CD4-positive, CD25-positive, alpha-beta regulatory T cell (primary cell): ENCODE results near the gene PLEKHA1. TPM values are rescaled to one million over a fixed set of nuclear protein-coding genes. Genes with fewer than 3 reads are reported as not detected.
A peak's percentile ranks its signal among the peaks of the same experiment; 100 is the strongest.

Experiments used
- ATAC-seq, 2 donors: fragments of 150-1000 bp; cut with Tn5 transposase; one replicate each; pipeline ENCODE4 v1.10.0; 2021; ENCODE audit warnings: low read depth in 2 of 2, moderate number of reproducible peaks in 2 of 2, moderate library complexity in 1 of 2
- DNase-seq, 3 donors: peaks; one replicate each; pipeline versions ENCODE4 v3.0.0 to v3.0.0-alpha.2; 2012 to 2022; ENCODE audit warnings: mixed read lengths in 1 of 3
- H3K27ac ChIP-seq: one replicate; pipeline ENCODE4 v1.7.0; 2013; ENCODE audit warnings: mild to moderate bottlenecking, low read length; ENCODE audit not compliant: insufficient read depth, poor library complexity, severe bottlenecking
- H3K27me3 ChIP-seq: one replicate; pipeline ENCODE4 v1.7.0; 2013; ENCODE audit warnings: low read length; ENCODE audit not compliant: control insufficient read depth, insufficient read depth
- H3K36me3 ChIP-seq: one replicate; pipeline ENCODE4 v1.7.0; 2013; ENCODE audit warnings: mild to moderate bottlenecking, low read length, moderate library complexity; ENCODE audit not compliant: control insufficient read depth, insufficient read depth
- H3K4me1 ChIP-seq: 2 replicates; pipeline ENCODE4 v1.7.0; 2013; ENCODE audit warnings: mild to moderate bottlenecking, low read length; ENCODE audit not compliant: insufficient read depth, control insufficient read depth, poor library complexity, severe bottlenecking
- H3K4me3 ChIP-seq: one replicate; pipeline ENCODE4 v1.7.0; 2013; ENCODE audit warnings: low read depth, mild to moderate bottlenecking, low read length, moderate library complexity
- H3K9me3 ChIP-seq, 2 experiments: 1 replicate in 1 of 2; 2 replicates in 1 of 2; pipeline ENCODE4 v1.7.0; 2013; ENCODE audit warnings: low read length in 2 of 2, mild to moderate bottlenecking in 1 of 2, moderate library complexity in 1 of 2; ENCODE audit not compliant: control insufficient read depth in 2 of 2
- H3K27ac Mint-ChIP-seq, 3 donors: one replicate each; pipeline ENCODE4 v1.8.0; 2020 to 2022; ENCODE audit warnings: mild to moderate bottlenecking in 3 of 3, mixed read lengths in 3 of 3, moderate library complexity in 2 of 3
- H3K27me3 Mint-ChIP-seq: one replicate; pipeline ENCODE4 v1.8.0; 2022; ENCODE audit warnings: mild to moderate bottlenecking, mixed read lengths
- H3K36me3 Mint-ChIP-seq: one replicate; pipeline ENCODE4 v1.8.0; 2020; ENCODE audit warnings: mixed read lengths
- H3K4me1 Mint-ChIP-seq, 4 donors: one replicate each; pipeline ENCODE4 v1.8.0; 2020 to 2022; ENCODE audit warnings: mixed read lengths in 4 of 4, mild to moderate bottlenecking in 1 of 4
- H3K4me3 Mint-ChIP-seq, 4 donors: one replicate each; pipeline ENCODE4 v1.8.0; 2020 to 2022; ENCODE audit warnings: mild to moderate bottlenecking in 4 of 4, mixed read lengths in 4 of 4, moderate library complexity in 3 of 4
- H3K9me3 Mint-ChIP-seq, 7 donors: one replicate each; pipeline ENCODE4 v1.8.0; 2020 to 2022; ENCODE audit warnings: mixed read lengths in 7 of 7, mild to moderate bottlenecking in 3 of 7, moderate library complexity in 2 of 7
- polyA plus RNA-seq, 4 donors: library from polyadenylated mRNA; unstranded; fragments of 300-500 nt; fragmentation: Illumina TruSeq; gene quantifications; one replicate each; pipeline ENCODE4 v1.2.3, GENCODE V29; 2021
- total RNA-seq: library from RNA; stranded (reverse); gene quantifications from one replicate; pipeline ENCODE4 v1.2.3, GENCODE V29; 2022

Gene PLEKHA1
- total RNA-seq (35.9 TPM), polyA plus RNA-seq (100 to 1,000 TPM in 2 of 4 donors, 10 to 100 TPM in 2; 77.4 to 112 (median 95.5) TPM)

GRCh38 chr10:122374237-122374858 lies at the start of gene PLEKHA1:
TSS of gene PLEKHA1 (plus strand) at chr10:122374708. CDS start at chr10:122393201, 18,493 bp downstream.
- peak within 1 kb of the TSS; percentile 91 for H3K27ac ChIP-seq
- no peaks in the 10 kb centered on the region for H3K9me3 Mint-ChIP-seq
- peaks cover 40% of the 10 kb centered on the region for H3K27me3 Mint-ChIP-seq
- H3K9me3 ChIP-seq: no peaks in the 10 kb centered on the region
- ATAC-seq: peak; percentile 94 to 96
- peaks cover 16% of the 10 kb centered on the region for H3K27me3 ChIP-seq
- DNase-seq: peak; percentile 90 to 96 (median 92)
- peaks cover 33% of the 10 kb centered on the region for H3K4me1 ChIP-seq
- peaks cover 11 to 41% (median 33%) of the 10 kb centered on the region in 4 donors for H3K4me1 Mint-ChIP-seq
- H3K4me3 ChIP-seq: peak within 1 kb of the TSS; percentile 94
- peak within 1 kb of the TSS; percentile 94 to 99 (median 96) for H3K4me3 Mint-ChIP-seq
- H3K36me3 ChIP-seq: peaks cover 3% of the 10 kb centered on the region
- peak within 1 kb of the TSS; percentile 94 to 98 (median 94) for H3K27ac Mint-ChIP-seq
- H3K36me3 Mint-ChIP-seq: peaks cover 5% of the 10 kb centered on the region

DNA sequence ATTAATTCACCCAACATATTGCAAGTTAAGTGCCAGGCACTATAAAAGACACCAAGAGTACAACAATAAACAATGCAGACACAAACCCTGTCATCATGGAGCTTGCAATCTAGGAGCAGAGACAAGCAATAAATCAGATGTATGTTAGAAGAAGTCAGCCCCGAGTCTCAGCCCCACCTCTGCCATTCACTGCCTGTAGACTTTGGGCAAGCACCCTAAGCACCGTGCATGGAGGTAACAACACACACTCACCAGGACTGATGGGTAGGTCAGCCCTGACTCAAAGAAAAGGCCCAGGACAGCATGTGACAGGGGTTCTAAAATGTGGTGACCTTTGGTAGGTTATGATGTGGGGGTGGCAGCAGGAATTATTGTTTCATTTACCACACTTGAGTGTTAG lies 49.3 kb upstream of the PLEKHA1 start:
- H3K27me3 Mint-ChIP-seq: peaks cover 25% of the 10 kb centered on the region
- peaks cover 18% of the 10 kb centered on the region for H3K27me3 ChIP-seq

DNA sequence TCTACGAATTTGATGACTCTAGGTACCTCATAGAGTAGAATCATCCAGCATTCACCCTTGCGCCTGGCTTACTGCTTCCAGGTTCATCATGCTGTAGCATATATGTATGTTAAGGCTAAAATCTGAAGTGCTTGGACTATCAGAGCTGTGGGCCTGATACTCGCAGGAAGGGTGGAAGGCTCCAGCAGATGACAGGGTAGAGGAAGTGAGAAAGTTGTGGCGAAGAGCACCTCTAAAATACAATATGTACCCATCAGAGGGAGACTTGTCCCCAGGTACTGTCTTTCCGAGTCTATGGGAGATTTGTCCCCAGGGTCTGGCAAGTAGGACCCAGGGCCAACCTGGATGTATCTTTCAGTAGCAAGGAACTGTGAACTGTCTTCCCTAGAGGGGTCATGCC lies 48.1 kb upstream of the PLEKHA1 start:
- Mint-ChIP-seq H3K4me1 (no peaks in the 10 kb centered on the region), H3K27ac (no peak overlapping the region), H3K4me3 (no peak overlapping the region), H3K9me3 (peaks cover 0 to 12% (median 2%) of the 10 kb centered on the region in 7 donors), H3K27me3 (peaks cover 34% of the 10 kb centered on the region), H3K36me3 (no peaks in the 10 kb centered on the region)
- no peaks in the 10 kb centered on the region for H3K4me1 ChIP-seq
- DNase-seq: no peak
- no peak overlapping the region for H3K27ac ChIP-seq
- H3K27me3 ChIP-seq: peaks cover 15% of the 10 kb centered on the region
- ATAC-seq: no peak
- no peaks in the 10 kb centered on the region for H3K36me3 ChIP-seq
- H3K9me3 ChIP-seq: no peaks in the 10 kb centered on the region
- H3K4me3 ChIP-seq: no peak overlapping the region

More for the DNA sequence above, 49.3 kb upstream of the PLEKHA1 start:
- Mint-ChIP-seq H3K4me1 (no peaks in the 10 kb centered on the region), H3K27ac (peak overlapping the region in 1 of 3 donors; percentile 53), H3K36me3 (no peaks in the 10 kb centered on the region), H3K4me3 (no peak overlapping the region), H3K9me3 (peaks cover 0 to 12% (median 3%) of the 10 kb centered on the region in 7 donors)
- ATAC-seq (no peak), DNase-seq (no peak)
- no peaks in the 10 kb centered on the region for H3K9me3 ChIP-seq
- no peak overlapping the region for H3K4me3 ChIP-seq
- H3K27ac ChIP-seq: no peak overlapping the region
- no peaks in the 10 kb centered on the region for H3K4me1 ChIP-seq
- no peaks in the 10 kb centered on the region for H3K36me3 ChIP-seq

GRCh38 chr10:122326806-122327205 lies 47.7 kb upstream of the PLEKHA1 start:
- peaks cover 15% of the 10 kb centered on the region for H3K27me3 ChIP-seq
- H3K9me3 ChIP-seq: no peaks in the 10 kb centered on the region
- no peak overlapping the region for H3K27ac ChIP-seq
- no peak overlapping the region for H3K4me3 ChIP-seq
- no peaks in the 10 kb centered on the region for H3K4me1 ChIP-seq
- H3K36me3 ChIP-seq: no peaks in the 10 kb centered on the region
- no peaks in the 10 kb centered on the region for H3K4me1 Mint-ChIP-seq
- H3K27ac Mint-ChIP-seq: no peak overlapping the region
- no peak overlapping the region for H3K4me3 Mint-ChIP-seq
- peaks cover 0 to 9% (median 0%) of the 10 kb centered on the region in 7 donors for H3K9me3 Mint-ChIP-seq
- DNase-seq (no peak), ATAC-seq (no peak)
- H3K27me3 Mint-ChIP-seq: peaks cover 34% of the 10 kb centered on the region
- H3K36me3 Mint-ChIP-seq: no peaks in the 10 kb centered on the region

GRCh38 chr10:122327237-122328206 lies 47.0 kb upstream of the PLEKHA1 start:
- H3K4me1 ChIP-seq: no peaks in the 10 kb centered on the region
- no peak for ATAC-seq

DNA sequence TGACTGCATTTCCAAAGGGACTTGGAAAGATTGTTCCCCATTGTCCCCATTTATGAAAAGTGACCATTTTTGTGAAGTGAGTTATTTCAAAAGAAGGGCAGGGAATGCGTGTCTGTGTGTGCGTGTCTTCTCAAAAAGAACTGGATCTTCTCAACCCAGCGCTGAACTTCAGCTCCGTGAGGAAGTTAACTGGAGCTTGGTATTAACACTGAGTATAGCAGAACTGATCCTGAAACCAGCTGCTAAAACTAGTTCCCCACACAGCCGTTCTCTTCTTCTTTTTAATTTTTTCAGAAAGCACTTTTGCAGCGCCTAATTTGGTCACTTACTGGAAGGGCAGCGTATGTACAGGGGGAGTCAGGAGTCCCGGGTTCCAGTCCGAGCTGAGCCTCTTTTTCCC lies 45.8 kb upstream of the PLEKHA1 start:
- peaks cover 11% of the 10 kb centered on the region for H3K27me3 ChIP-seq
- no peaks in the 10 kb centered on the region for H3K36me3 ChIP-seq
- no peaks in the 10 kb centered on the region for H3K4me1 ChIP-seq
- Mint-ChIP-seq H3K4me3 (no peak overlapping the region), H3K9me3 (peaks cover 0 to 2% (median 0%) of the 10 kb centered on the region in 7 donors), H3K4me1 (no peaks in the 10 kb centered on the region), H3K27ac (no peak overlapping the region), H3K27me3 (peaks cover 32% of the 10 kb centered on the region), H3K36me3 (no peaks in the 10 kb centered on the region)
- no peaks in the 10 kb centered on the region for H3K9me3 ChIP-seq
- DNase-seq (no peak), ATAC-seq (no peak)
- H3K4me3 ChIP-seq: no peak overlapping the region
- no peak overlapping the region for H3K27ac ChIP-seq

More at GRCh38 chr10:122327237-122328206, 47.0 kb upstream of the PLEKHA1 start:
- H3K4me3 ChIP-seq: no peak overlapping the region
- no peaks in the 10 kb centered on the region for H3K36me3 Mint-ChIP-seq
- peaks cover 27% of the 10 kb centered on the region for H3K27me3 Mint-ChIP-seq
- no peaks in the 10 kb centered on the region for H3K9me3 ChIP-seq
- no peak overlapping the region for H3K4me3 Mint-ChIP-seq
- no peaks in the 10 kb centered on the region for H3K4me1 Mint-ChIP-seq
- H3K36me3 ChIP-seq: no peaks in the 10 kb centered on the region
- H3K9me3 Mint-ChIP-seq: peaks cover 0 to 2% (median 0%) of the 10 kb centered on the region in 7 donors
- H3K27me3 ChIP-seq: peaks cover 15% of the 10 kb centered on the region
- no peak overlapping the region for H3K27ac ChIP-seq
- no peak overlapping the region for H3K27ac Mint-ChIP-seq
- no peak for DNase-seq

GRCh38 chr10:122329416-122329815 lies 45.1 kb upstream of the PLEKHA1 start:
- Histone ChIP-seq H3K4me3 (no peak overlapping the region), H3K4me1 (no peaks in the 10 kb centered on the region), H3K27ac (no peak overlapping the region), H3K36me3 (no peaks in the 10 kb centered on the region), H3K27me3 (peaks cover 9% of the 10 kb centered on the region), H3K9me3 (no peaks in the 10 kb centered on the region)
- peaks cover 0 to 2% (median 0%) of the 10 kb centered on the region in 7 donors for H3K9me3 Mint-ChIP-seq
- H3K4me3 Mint-ChIP-seq: no peak overlapping the region
- ATAC-seq (no peak), DNase-seq (no peak)
- H3K27me3 Mint-ChIP-seq: peaks cover 26% of the 10 kb centered on the region
- no peak overlapping the region for H3K27ac Mint-ChIP-seq
- H3K36me3 Mint-ChIP-seq: no peaks in the 10 kb centered on the region
- H3K4me1 Mint-ChIP-seq: no peaks in the 10 kb centered on the region
